ENCODE data around the gene MPHOSPH9. TPM values are rescaled to one million over a fixed set of nuclear protein-coding genes. Genes with fewer than 3 reads are reported as not detected.

MPHOSPH9 gene
- total RNA-seq, 1 donor from 2014 or later: 20.8 TPM

DNA sequence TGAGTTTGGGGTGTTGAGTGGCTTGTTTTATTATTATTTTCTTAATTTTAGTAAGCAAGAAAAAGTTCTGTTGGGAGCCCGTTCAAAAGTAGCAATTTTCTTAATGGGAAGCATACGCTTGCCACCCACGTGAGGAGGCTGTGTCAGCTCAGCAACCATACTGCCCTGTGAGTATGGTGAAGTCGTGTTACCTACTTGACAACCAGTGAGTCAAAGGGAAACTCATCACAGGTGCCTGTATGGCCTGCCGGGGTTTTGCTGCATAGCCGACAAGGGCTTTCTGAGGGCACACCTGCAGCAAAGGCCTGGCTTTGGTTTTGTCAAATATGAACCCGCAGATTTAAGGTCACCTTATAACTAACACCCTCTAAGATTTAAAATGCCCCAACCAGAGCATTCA lies 113.1 kb downstream of the MPHOSPH9 start:
- no peak for DNase-seq
- ATAC-seq (ENCODE audit: poor library complexity): no peak
- intact Hi-C loops (cut with DNase I): no loop called here

DNA sequence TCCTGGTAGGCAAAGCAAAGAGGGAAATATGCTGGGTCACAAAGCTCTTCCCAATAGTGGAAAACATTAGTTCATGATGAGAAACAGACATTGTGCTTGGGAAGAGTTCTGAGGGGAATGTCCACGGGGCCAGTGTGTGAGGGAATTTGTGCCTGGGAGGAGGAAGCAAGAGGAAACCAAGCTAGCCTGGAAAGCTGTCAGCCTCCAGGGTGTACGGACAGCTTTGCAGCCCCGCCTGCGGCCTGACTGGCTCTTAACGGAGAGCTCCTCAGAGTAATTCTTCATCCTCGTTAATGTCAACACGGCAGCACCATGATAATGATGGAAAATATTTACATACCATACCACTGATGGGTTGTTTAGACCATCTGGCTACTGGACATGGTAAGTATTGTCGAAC lies 114.4 kb downstream of the MPHOSPH9 start:
- DNase-seq (no peak), ATAC-seq (ENCODE audit: poor library complexity) (no peak)
- intact Hi-C loops (cut with DNase I): no loop called here

DNA sequence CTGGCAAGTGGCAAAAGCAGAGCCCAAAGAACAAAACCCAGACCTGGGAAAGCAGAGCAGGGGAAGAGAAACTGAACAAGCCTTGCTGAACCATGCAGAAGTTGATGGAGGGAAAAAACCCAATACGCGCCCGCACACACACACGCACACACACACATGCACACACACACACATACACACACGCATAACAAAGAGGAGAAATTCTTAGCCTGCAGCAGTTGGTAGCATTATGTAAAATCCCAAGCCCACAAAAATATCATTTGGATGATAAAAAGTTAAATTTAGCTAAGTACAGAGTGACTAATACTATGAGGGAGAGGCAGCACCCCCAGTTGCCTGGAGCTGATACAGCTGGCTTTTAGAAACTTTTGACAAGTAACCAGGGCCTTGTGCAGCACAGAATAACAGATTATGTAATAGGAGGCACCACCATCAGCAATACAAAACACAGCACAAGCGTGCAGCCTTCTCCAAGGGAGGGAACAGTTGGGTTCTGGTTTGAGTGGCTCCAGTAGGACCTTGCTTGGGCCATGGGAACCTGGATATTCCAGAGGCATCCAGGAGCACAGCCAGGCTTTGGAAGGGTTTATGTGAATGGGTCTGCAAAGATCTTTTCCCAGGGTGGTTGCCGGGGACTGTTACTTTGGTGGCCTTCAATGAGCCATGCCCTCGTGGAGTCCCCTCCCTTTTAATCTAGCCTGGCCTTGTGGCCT lies 117.4 kb downstream of the MPHOSPH9 start:
- intact Hi-C loops (cut with DNase I): no loop called here
- DNase-seq (peak; percentile 74), ATAC-seq (ENCODE audit: poor library complexity) (peak; percentile 88)

DNA sequence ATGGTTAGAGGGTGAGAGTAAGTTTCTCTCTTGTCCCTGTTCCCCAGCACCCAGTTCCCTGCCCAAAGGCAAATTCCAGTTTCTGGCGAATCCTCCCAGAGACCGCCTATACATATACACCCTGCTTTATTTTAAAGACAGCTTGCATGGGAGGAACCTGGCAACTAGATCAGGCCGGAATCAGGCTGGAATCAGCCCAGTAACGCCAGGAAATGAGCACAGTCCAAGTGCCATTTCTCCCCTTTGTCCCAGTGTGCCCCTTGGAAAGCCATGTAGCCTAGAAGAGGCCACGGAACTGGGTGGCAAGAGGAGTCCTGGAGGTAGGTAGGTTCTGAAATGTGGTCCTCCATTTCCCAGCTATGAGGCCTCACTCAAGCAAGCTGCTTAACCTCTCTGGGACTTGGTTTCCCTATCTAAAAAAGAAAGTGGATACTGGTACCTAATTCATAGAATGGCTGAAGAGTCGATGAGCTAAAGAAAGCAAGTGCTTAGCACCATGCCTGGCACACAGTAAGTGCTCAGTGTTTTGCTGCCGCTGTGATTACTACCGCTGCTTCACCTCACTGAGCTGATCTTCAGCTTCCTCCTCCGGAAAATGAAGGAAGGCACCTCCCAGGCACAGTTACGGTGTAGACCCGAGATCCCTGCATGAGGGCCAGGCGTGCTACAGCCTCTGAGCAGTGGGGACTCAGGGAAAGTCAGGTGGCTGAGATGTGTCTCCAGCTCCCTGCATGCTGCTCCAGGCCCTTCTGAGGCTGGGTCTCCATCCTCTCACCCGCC lies 118.4 kb downstream of the MPHOSPH9 start:
- DNase-seq (no peak), ATAC-seq (ENCODE audit: poor library complexity) (no peak)
- intact Hi-C loops (cut with DNase I): no loop called here

DNA sequence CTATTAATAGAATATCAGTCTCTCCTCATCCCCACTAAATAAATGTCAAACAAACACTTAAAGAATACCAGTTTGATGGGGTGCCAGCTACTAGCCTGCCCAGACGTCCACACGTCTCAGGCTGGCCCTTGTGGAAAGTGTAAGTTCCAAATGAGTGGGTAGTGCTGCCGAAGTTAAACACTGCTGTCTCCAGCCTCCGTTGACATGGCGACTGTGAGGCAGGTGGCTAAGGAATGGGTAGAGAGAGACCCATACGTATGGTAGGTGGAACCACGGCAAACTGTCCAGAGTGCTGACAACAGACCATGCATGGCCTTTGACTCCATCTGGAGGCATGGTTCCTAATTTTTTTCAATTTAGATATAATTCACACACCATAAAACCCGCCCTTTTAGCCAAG lies 119.9 kb downstream of the MPHOSPH9 start:
- intact Hi-C loops (cut with DNase I): no loop called here
- DNase-seq (no peak), ATAC-seq (ENCODE audit: poor library complexity) (no peak)

DNA sequence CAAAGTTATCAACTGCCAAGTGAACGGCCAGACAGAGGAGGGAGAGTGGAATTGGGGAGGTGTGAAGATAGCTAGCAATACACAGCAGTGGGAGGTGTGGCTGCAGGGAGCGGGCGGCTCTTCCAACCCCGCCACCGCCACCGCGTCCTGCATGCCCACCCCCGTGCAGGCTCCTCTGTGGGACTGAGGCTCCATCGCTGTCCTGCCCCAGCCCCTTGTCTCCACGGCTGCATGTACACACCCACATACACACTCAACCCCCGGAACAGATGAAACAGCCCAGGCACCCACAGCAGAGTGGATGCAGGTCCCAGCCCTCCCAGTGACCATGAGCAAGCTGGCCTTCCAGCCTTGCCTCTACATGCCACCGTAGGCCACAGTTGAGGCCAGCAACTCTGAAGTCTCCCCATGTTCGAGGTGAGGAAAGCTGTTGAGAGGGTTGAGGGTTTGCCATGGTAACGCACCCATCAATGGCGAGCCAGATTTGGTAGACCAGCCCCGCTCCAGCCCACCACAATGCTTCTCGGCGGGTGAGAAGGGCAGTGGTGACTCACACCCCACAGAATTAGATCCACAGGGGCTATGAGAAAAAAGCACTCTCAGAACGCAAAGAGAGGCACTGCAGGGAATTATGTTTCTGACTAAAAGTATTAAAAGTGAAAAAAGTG lies 121.3 kb downstream of the MPHOSPH9 start:
- intact Hi-C loops (cut with DNase I): no loop called here
- DNase-seq (no peak), ATAC-seq (ENCODE audit: poor library complexity) (no peak)

DNA sequence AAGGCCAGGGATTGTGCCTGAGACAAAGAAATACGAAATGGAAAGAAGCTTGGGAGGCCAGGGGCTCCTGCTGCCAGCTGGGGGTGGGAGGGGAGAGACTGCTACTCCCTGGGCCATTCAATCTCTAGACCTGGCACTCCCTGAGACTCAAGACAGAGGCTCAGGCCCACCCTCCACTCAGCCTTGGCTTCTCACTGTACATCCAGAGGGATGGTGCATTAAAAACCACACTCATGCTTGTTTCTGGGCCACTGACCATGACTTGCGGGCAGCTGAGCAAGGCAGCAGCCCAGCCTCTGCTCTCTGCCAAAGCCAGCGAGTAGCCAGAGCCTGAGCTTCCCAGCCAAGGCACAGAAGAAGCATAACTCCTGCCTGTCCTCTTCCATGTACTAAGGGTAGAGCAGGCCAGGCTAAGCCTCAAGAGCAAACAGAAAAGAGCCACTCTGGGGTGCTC lies 123.6 kb downstream of the MPHOSPH9 start:
- DNase-seq: no peak
- intact Hi-C loops (cut with DNase I): loop anchor here (10.0 kb wide), 1 partner anchor 65 kb away; no protein-coding TSS in a partner anchor
- ATAC-seq (ENCODE audit: poor library complexity): no peak

DNA sequence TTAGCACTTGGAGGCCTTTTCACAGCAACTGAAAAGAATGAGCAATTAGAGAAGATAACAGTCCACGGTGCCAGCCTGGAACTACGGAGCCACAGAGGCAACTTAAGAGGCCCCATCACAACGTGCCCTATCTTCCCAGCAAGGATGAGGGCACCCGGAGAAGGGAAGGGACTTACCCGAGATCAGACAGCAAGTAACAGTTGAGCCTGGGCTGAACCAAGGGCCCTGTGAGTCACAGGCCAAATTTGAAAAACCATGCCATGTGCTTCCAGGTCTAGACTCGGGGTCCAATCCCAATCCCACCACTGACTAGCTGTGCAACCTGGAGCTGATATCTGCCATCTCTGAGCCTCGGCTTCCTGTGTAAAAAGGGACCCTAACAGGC lies 124.3 kb downstream of the MPHOSPH9 start:
- ATAC-seq (ENCODE audit: poor library complexity): no peak
- intact Hi-C loops (cut with DNase I): loop anchor here (10.0 kb wide), 1 partner anchor 64 kb away; no protein-coding TSS in a partner anchor
- no peak for DNase-seq

DNA sequence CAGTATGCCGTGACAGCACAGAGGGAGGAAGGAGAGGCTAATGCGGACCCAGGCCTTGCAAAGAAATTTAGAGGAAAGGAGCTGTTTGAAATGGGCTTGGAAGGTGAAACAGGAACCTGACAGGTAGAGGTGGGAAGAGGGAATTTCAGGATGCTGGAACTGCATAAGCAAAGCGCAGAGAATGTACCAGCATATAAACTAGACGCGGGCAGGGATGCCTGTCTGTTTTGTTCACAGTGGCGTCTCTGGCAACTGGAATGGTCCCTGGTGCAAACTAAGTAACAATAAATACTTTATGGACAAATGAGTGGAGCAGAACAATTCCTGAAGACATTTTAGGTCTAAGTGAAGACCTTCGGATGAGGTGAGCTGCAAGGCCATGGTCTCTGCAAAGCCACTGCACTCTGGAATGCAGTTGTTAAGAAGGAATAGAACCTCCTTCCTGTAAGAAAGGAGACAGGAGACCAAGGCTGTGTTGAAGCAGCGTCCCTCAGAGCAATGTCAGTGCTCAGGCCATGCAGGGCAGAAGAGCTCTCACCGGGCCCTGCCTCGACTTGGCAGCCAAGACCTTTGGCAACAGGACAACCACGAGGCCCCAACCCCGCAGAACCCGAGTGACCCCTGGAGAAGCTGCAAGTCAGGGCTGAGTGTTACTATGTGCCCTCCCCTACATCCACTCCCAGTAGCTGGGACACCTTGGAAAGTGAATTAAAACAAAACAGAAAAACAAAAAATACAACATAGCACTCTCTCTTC lies 124.8 kb downstream of the MPHOSPH9 start:
- DNase-seq: peak; percentile 60
- peak; percentile 72 for ATAC-seq (ENCODE audit: poor library complexity)
- intact Hi-C loops (cut with DNase I): loop anchor here (10.0 kb wide), 1 partner anchor 63 kb away; no protein-coding TSS in a partner anchor

DNA sequence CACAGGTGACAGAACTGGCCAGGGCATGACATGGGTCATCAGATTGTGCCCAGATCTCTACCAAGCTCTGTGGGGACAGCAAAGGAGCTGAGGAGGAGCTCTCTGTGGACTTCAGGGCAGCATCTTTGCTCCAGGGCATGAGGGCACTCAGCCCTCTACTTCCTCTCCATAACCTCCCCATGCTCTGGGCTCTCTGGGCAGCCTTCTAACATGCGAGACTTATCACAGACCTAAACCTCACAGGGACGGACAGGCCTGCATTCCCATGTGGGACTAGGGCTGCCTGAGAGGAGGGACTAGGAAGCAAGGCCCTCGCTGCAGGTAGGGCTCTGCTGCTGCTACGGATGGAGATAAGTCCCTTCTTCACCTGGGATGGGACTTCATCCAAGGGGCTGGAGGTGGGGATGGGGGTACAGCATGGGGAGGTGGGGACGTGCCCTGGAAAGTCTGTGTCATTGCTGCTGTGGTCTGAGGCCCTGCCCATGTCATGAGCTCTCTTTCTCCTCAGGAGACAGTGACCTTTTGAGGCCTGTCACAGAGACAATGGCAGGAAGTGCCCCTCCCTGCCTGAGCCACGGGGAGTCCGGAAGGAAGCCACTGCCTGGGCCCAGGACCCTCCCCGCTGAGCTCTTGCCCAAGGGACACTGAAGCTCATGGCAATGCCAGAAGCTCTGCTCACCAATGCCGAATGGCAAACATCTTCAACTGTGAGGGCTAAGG lies 126.1 kb downstream of the MPHOSPH9 start:
- ATAC-seq (ENCODE audit: poor library complexity): peak; percentile 40
- intact Hi-C loops (cut with DNase I): loop anchor here (10.0 kb wide), 1 partner anchor 62 kb away; no protein-coding TSS in a partner anchor
- DNase-seq: peak; percentile 72

DNA sequence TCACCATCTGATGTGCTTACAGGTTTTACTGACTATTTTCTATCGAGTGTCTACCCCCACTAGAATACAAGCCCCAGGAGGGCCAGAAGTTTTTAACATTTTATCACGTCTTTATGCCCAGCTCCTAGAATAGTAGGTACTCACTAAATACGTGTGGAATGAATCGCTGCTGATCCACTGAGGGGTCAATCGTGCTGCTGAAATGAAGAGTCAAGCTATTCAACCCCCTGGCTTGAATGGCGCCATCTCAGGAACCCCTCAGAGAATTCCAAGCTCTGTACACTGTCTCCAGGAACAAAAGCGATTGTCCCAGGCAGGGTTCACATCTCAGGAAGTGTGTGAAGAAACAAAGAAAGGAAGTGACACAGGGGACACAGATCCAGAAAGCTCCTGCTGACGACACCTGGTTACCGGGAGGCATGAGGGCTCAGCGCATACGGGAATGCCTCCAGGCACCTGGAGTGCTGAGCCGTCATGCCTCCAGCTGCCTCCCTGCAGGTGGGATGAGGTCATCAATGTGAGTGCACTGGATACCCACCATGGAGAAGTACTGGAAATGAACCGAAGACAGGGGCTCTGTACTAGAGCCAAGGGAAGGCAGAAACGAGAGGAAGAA lies 127.6 kb downstream of the MPHOSPH9 start:
- DNase-seq: no peak
- intact Hi-C loops (cut with DNase I): loop anchor here (10.0 kb wide), 1 partner anchor 61 kb away; no protein-coding TSS in a partner anchor
- no peak for ATAC-seq (ENCODE audit: poor library complexity)

DNA sequence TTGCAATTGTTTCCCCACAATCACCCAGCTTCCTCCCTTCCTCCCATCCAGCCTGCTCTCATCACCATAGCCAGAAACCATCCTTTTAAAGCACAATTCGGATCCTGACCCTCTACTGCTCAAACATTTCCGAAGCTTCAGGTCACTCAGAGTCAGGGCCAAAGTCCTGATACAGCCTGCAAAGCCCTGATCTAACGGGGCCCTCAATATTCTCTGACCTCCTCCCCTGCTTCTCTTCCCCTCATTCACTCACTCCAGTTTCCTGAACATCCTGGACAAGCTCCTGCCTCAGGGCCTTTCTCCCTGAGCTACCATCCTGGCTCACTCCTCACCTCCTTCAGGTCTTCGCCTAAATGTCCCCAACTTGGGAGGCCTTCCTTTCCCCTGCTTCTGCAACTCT lies 128.1 kb downstream of the MPHOSPH9 start:
- intact Hi-C loops (cut with DNase I): loop anchor here (10.0 kb wide), 1 partner anchor 60 kb away; no protein-coding TSS in a partner anchor
- DNase-seq: no peak

More for the DNA sequence above, 128.1 kb downstream of the MPHOSPH9 start:
- no peak for ATAC-seq (ENCODE audit: poor library complexity)

Other genes with a start within 250 kb of the MPHOSPH9 start
- gene PITPNM2, start 82.1 kb downstream of the MPHOSPH9 start, total RNA-seq: 17.0 TPM
- gene MTRFR, start 295 bp upstream of the MPHOSPH9 start, total RNA-seq: 8.1 TPM
- gene CDK2AP1, start 38.7 kb upstream of the MPHOSPH9 start, total RNA-seq: 70.5 TPM
- gene SBNO1, start 131.7 kb upstream of the MPHOSPH9 start, total RNA-seq: 25.3 TPM
- 31.8 TPM for gene KMT5A, start 151.0 kb upstream of the MPHOSPH9 start, total RNA-seq
- gene RILPL2, start 203.5 kb upstream of the MPHOSPH9 start, total RNA-seq: 1.9 TPM
- gene SNRNP35, start 225.0 kb upstream of the MPHOSPH9 start, total RNA-seq: 23.4 TPM